CD14-positive monocyte (primary cell): Measurements from ENCODE around the gene WDR74. TPM values are rescaled to one million over a fixed set of nuclear protein-coding genes. Genes with fewer than 3 reads are reported as not detected.

Experiments used
- DNase-seq, 3 donors: peaks; one replicate each; pipeline ENCODE4 v3.0.0-alpha.2; 2011 to 2022
- H2AFZ ChIP-seq: 2 replicates; pipeline ENCODE4 v1.6.0; 2012; ENCODE audit warnings: mild to moderate bottlenecking, low read depth, low read length, inconsistent platforms; ENCODE audit not compliant: insufficient read depth, poor library complexity, severe bottlenecking
- H3K27ac ChIP-seq, 2 donors: 1 replicate in 1 of 2; 2 replicates in 1 of 2; pipeline ENCODE4 v1.5.1; 2012 to 2013; ENCODE audit warnings: low read length in 2 of 2, control low read depth in 1 of 2, inconsistent platforms in 1 of 2, low read depth in 1 of 2, mild to moderate bottlenecking in 1 of 2
- H3K27me3 ChIP-seq, 2 donors: one replicate each; pipeline versions ENCODE4 v1.6.0 to v1.6.1; 2011 to 2013; ENCODE audit warnings: low read length in 2 of 2; ENCODE audit not compliant: control insufficient read depth in 2 of 2, insufficient read depth in 2 of 2
- H3K36me3 ChIP-seq, 2 donors: replicated peaks in 1 of 2; 1 replicate in 1 of 2; 2 replicates in 1 of 2; pipeline versions ENCODE4 v1.5.1 to v1.6.1; 2012 to 2013; ENCODE audit warnings: low read length in 2 of 2, control low read depth in 1 of 2, inconsistent platforms in 1 of 2, mild to moderate bottlenecking in 1 of 2; ENCODE audit not compliant: insufficient read depth in 2 of 2, control insufficient read depth in 1 of 2
- H3K4me1 ChIP-seq, 2 donors: 1 replicate in 1 of 2; 2 replicates in 1 of 2; pipeline versions ENCODE4 v1.5.1 to v1.6.1; 2012 to 2013; ENCODE audit warnings: low read length in 2 of 2, control low read depth in 1 of 2, inconsistent platforms in 1 of 2, mild to moderate bottlenecking in 1 of 2, moderate library complexity in 1 of 2; ENCODE audit not compliant: insufficient read depth in 2 of 2, control insufficient read depth in 1 of 2
- H3K4me2 ChIP-seq: replicated peaks from 2 replicates; pipeline ENCODE3; 2012; ENCODE audit warnings: low read length, moderate library complexity, mild to moderate bottlenecking; ENCODE audit not compliant: poor library complexity, severe bottlenecking; ENCODE audit errors: extremely low read depth
- H3K4me3 ChIP-seq, 3 experiments: fragments of 200-600 bp in 1 of 3; sonication (generic) in 1 of 3; replicated peaks in 1 of 3; 1 replicate in 2 of 3; 2 replicates in 1 of 3; pipeline ENCODE4 v1.5.1; 2011 to 2013; ENCODE audit warnings: low read length in 3 of 3, mild to moderate bottlenecking in 3 of 3, control low read depth in 2 of 3, low read depth in 2 of 3, inconsistent platforms in 1 of 3, moderate library complexity in 1 of 3
- H3K79me2 ChIP-seq: 2 replicates; pipeline ENCODE4 v1.6.0; 2012; ENCODE audit warnings: mild to moderate bottlenecking, control low read depth, inconsistent platforms, low read length, moderate library complexity; ENCODE audit not compliant: insufficient read depth
- H3K9ac ChIP-seq: 2 replicates; pipeline ENCODE4 v1.6.0; 2017; ENCODE audit warnings: low read length, mild to moderate bottlenecking; ENCODE audit not compliant: insufficient read depth, poor library complexity, severe bottlenecking
- H3K9me3 ChIP-seq, 2 donors: replicated peaks in 1 of 2; 1 replicate in 1 of 2; 2 replicates in 1 of 2; pipeline versions ENCODE4 v1.5.1 to v1.6.1; 2012 to 2013; ENCODE audit warnings: low read length in 2 of 2, control low read depth in 1 of 2; ENCODE audit not compliant: control insufficient read depth in 1 of 2, insufficient read depth in 1 of 2
- H4K20me1 ChIP-seq: 2 replicates; pipeline ENCODE4 v1.6.0; 2012; ENCODE audit warnings: mild to moderate bottlenecking, low read length, control low read depth, moderate library complexity; ENCODE audit not compliant: insufficient read depth
- H3K27ac Mint-ChIP-seq, 7 donors: one replicate each; pipeline ENCODE4 v1.8.0; 2020; ENCODE audit warnings: mild to moderate bottlenecking in 7 of 7, mixed read lengths in 7 of 7, moderate library complexity in 6 of 7, inconsistent platforms in 2 of 7
- H3K27me3 Mint-ChIP-seq, 3 donors: one replicate each; pipeline ENCODE4 v1.8.0; 2021 to 2022; ENCODE audit warnings: low read depth in 3 of 3, mild to moderate bottlenecking in 3 of 3, mixed read lengths in 3 of 3, moderate library complexity in 3 of 3, inconsistent platforms in 1 of 3
- H3K36me3 Mint-ChIP-seq, 2 donors: one replicate each; pipeline ENCODE4 v1.8.0; 2020; ENCODE audit warnings: mixed read lengths in 2 of 2, inconsistent platforms in 1 of 2, mild to moderate bottlenecking in 1 of 2
- H3K4me1 Mint-ChIP-seq: one replicate; pipeline ENCODE4 v1.8.0; 2020; ENCODE audit warnings: mild to moderate bottlenecking, mixed read lengths
- H3K4me3 Mint-ChIP-seq, 2 donors: one replicate each; pipeline ENCODE4 v1.8.0; 2020; ENCODE audit warnings: mild to moderate bottlenecking in 2 of 2, mixed read lengths in 2 of 2, moderate library complexity in 1 of 2
- H3K9me3 Mint-ChIP-seq, 7 donors: one replicate each; pipeline ENCODE4 v1.8.0; 2020 to 2022; ENCODE audit warnings: mixed read lengths in 7 of 7, mild to moderate bottlenecking in 6 of 7, moderate library complexity in 6 of 7, inconsistent platforms in 2 of 7
- WGBS: methylation state at CpG from one replicate; pipeline ENCODE4 v1.1.5; 2013; ENCODE audit warnings: missing lambda C conversion rate; ENCODE audit not compliant: insufficient coverage; 5-methylcytosine and 5-hydroxymethylcytosine counted together
- intact Hi-C, 2 donors: fragments of 100-400 bp; cut with micrococcal nuclease; formaldehyde crosslinking; loops; one replicate each; pipeline versions ENCODE4 v1.15.0 to v1.15.1; 2023
- polyA plus RNA-seq, 3 donors: library from polyadenylated mRNA; depleted of rRNA in 1 of 3; unstranded in 2 of 3; stranded (reverse) in 1 of 3; fragments of 300-500 nt in 2 of 3; fragments of >200 nt in 1 of 3; fragmentation: Illumina TruSeq in 2 of 3; gene quantifications; 1 replicate in 2 of 3; 2 replicates in 1 of 3; pipeline ENCODE4 v1.2.3, GENCODE V29; 2012 to 2021
- TF ChIP-seq, protein P1 (sequence below): fragments of 200-600 bp; IDR thresholded peaks from one replicate; pipeline ENCODE4 v1.8.0; 2022; ENCODE audit warnings: antibody characterized with exemption, mild to moderate bottlenecking

The WDR74 gene
- polyA plus RNA-seq, 3 donors, result 14.2 to 52.5 (median 18.4) TPM

DNA sequence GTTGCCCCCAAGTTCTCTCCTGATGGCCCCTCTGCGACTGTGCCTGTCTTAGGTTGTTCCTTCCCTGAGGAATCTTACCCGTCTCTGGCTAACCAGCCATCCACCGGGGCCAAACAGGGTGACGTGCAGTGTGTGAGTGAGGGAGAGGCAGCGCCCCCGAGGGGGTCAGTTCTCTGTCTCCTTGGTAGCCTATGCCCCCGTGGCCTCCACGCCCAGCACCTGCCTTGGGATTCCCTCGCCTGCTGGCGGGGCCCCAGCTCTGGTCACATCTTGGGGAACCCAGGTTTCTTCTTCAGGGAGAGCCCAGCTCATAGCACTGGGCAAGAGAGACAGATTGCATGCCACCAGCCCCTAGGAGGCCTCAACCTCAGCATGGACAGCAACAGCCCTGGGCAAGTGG, 39.9 kb downstream of the WDR74 start:
- intact Hi-C loops, result no loop called here
- Mint-ChIP-seq H3K36me3 (peaks cover 87 to 96% of the 10 kb centered on the region in 2 donors), H3K27me3 (peaks cover 0 to 1% (median 0%) of the 10 kb centered on the region in 3 donors), H3K9me3 (no peaks in the 10 kb centered on the region), H3K4me1 (peaks cover 12% of the 10 kb centered on the region), H3K4me3 (no peak overlapping the region), H3K27ac (no peak overlapping the region)
- WGBS, result 95% methylated on average over 8 of the region's 10 CpGs
- Histone ChIP-seq H3K36me3 (peaks cover 90 to 93% of the 10 kb centered on the region in 2 donors), H3K4me2 (no peak overlapping the region), H3K9ac (no peak overlapping the region), H3K27me3 (no peaks in the 10 kb centered on the region), H3K4me3 (no peak overlapping the region), H4K20me1 (peaks cover 98% of the 10 kb centered on the region), H3K79me2 (peaks cover 90% of the 10 kb centered on the region), H3K4me1 (peaks cover 13% of the 10 kb centered on the region in 2 donors), H3K9me3 (no peaks in the 10 kb centered on the region), H3K27ac (peak overlapping the region in 1 of 2 donors; percentile 15), H2AFZ (no peak overlapping the region)
- TF ChIP-seq, protein P1, sequence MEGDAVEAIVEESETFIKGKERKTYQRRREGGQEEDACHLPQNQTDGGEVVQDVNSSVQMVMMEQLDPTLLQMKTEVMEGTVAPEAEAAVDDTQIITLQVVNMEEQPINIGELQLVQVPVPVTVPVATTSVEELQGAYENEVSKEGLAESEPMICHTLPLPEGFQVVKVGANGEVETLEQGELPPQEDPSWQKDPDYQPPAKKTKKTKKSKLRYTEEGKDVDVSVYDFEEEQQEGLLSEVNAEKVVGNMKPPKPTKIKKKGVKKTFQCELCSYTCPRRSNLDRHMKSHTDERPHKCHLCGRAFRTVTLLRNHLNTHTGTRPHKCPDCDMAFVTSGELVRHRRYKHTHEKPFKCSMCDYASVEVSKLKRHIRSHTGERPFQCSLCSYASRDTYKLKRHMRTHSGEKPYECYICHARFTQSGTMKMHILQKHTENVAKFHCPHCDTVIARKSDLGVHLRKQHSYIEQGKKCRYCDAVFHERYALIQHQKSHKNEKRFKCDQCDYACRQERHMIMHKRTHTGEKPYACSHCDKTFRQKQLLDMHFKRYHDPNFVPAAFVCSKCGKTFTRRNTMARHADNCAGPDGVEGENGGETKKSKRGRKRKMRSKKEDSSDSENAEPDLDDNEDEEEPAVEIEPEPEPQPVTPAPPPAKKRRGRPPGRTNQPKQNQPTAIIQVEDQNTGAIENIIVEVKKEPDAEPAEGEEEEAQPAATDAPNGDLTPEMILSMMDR, result no peak
- no peak for DNase-seq

DNA sequence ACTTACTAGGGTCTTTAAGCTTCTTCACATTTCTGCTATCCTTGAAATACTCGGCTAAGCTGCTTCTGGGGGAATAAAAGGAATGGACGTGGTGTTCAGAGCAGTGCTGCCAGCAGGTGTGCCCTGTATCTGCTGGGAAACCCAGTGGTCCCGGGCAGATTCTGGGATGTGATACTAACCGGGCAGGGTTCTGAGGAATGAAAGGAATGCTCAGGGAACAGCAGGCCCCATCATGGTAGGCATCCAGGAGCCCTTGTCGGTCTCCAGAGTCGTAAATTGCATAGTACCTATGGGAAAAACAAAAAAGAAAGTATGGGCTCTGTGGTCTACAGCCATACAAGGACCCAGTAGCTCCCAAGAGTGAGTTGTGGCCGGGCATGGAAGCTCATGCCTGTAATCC, 43.1 kb downstream of the WDR74 start:
- H3K36me3 ChIP-seq, result peaks cover 87 to 93% of the 10 kb centered on the region in 2 donors
- peaks cover 79 to 90% of the 10 kb centered on the region in 2 donors for H3K36me3 Mint-ChIP-seq
- H3K27ac Mint-ChIP-seq, result peak overlapping the region in 1 of 7 donors; percentile 21
- no peaks in the 10 kb centered on the region for H3K9me3 Mint-ChIP-seq
- H3K4me2 ChIP-seq, result no peak overlapping the region
- H3K79me2 ChIP-seq, result peaks cover 77% of the 10 kb centered on the region
- no peak for DNase-seq
- no peaks in the 10 kb centered on the region for H3K9me3 ChIP-seq
- peaks cover 87% of the 10 kb centered on the region for H4K20me1 ChIP-seq
- no peak overlapping the region for H2AFZ ChIP-seq
- WGBS, result 98% methylated on average over 5 of the region's 7 CpGs
- H3K4me3 Mint-ChIP-seq, result no peak overlapping the region
- no peaks in the 10 kb centered on the region for H3K27me3 ChIP-seq
- H3K4me1 Mint-ChIP-seq, result peaks cover 10% of the 10 kb centered on the region
- peaks cover 0 to 1% (median 0%) of the 10 kb centered on the region in 3 donors for H3K27me3 Mint-ChIP-seq
- intact Hi-C loops, result no loop called here
- H3K4me3 ChIP-seq, result no peak overlapping the region
- H3K4me1 ChIP-seq, result peaks cover 10 to 20% of the 10 kb centered on the region in 2 donors
- H3K27ac ChIP-seq, result peak overlapping the region in 1 of 2 donors; percentile 0
- TF ChIP-seq, protein P1, result no peak
- H3K9ac ChIP-seq, result no peak overlapping the region
